Ishikawa (cell line): ENCODE results near the gene CYP2W1.

Experiments used
- CEBPB ChIP-seq: IDR thresholded peaks from 2 replicates; pipeline ENCODE4 v1.6.1; 2012
- CREB1 ChIP-seq: IDR thresholded peaks from 2 replicates; pipeline ENCODE4 v1.6.1; 2012; ENCODE audit warnings: low read depth
- EGR1 ChIP-seq: IDR thresholded peaks from 2 replicates; pipeline ENCODE4 v1.6.1; 2012
- EP300 ChIP-seq: IDR thresholded peaks from 2 replicates; pipeline ENCODE4 v1.6.1; 2012; ENCODE audit warnings: borderline replicate concordance
- FOXM1 ChIP-seq: IDR thresholded peaks from 2 replicates; pipeline ENCODE4 v1.6.1; 2012; ENCODE audit warnings: low read depth, borderline replicate concordance
- MAX ChIP-seq: IDR thresholded peaks from 2 replicates; pipeline ENCODE4 v1.6.1; 2012
- NFIC ChIP-seq: IDR thresholded peaks from 2 replicates; pipeline ENCODE4 v1.6.1; 2012
- RAD21 ChIP-seq: IDR thresholded peaks from 2 replicates; pipeline ENCODE4 v1.6.1; 2012; ENCODE audit warnings: low read depth
- TAF1 ChIP-seq: IDR thresholded peaks from 2 replicates; pipeline ENCODE4 v1.6.1; 2012; ENCODE audit warnings: low read depth, mild to moderate bottlenecking
- TCF12 ChIP-seq: IDR thresholded peaks from 2 replicates; pipeline ENCODE4 v1.6.1; 2012; ENCODE audit warnings: low read depth
- TEAD4 ChIP-seq: IDR thresholded peaks from 2 replicates; pipeline ENCODE4 v1.6.1; 2012
- YY1 ChIP-seq: IDR thresholded peaks from 2 replicates; pipeline ENCODE4 v1.6.1; 2012; ENCODE audit warnings: low read depth
- ZBTB7A ChIP-seq: IDR thresholded peaks from 2 replicates; pipeline ENCODE4 v1.6.1; 2012; ENCODE audit warnings: low read depth
- TF ChIP-seq, protein P1 (sequence below): IDR thresholded peaks from 2 replicates; pipeline ENCODE4 v1.6.1; 2012
- TF ChIP-seq, protein P2 (sequence below): IDR thresholded peaks from 2 replicates; pipeline ENCODE4 v1.6.1; 2012; ENCODE audit warnings: low read depth, mild to moderate bottlenecking

CYP2W1 gene

DNA sequence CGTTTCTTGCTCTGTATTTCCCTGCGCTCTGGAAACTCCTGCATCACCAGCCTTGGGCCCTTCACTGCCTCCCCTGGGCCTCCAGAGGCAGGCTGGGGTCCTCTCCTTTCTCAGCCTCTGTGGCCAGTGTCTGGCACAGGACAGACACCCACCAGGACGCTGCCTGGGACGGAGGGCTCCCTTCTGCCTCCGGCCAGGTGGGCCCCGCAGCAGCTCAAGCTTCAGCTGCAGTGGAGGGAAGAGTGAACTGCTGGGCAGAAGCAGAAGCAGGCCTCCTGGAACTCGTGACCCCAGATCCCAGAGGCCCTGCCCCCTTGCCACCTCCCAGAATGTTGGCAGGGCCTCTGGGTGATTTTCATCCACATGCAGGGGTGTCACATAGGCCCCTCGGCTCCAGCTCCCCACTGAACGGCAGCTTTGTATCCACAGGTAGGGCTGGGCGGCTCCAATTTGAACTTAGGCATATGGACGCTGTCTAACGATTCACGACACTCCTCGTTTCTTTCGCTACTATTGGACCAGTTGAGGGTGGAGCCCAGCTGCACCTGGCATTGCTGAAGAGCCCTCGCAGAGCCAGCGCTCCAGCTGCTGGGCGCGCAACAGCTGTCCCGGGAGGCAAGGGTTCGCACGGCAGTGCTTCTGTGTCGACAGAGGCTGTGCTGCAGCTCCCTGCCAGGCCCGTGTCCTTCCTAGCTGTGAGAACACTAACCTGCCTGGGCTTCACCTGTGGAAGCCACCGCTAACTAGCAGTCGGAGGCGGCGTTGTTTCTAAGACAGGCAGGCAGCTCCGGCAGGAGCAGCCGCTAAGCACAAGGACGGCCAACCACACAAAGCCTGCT is 43.0 kb downstream of the CYP2W1 start:
- TF ChIP-seq FOXM1 (no peak), EGR1 (no peak), ZBTB7A (no peak), NFIC (no peak), RAD21 (no peak), YY1 (no peak), TAF1 (no peak), MAX (no peak), CREB1 (no peak), CEBPB (no peak), EP300 (no peak), TEAD4 (no peak), TCF12 (no peak)
- TF ChIP-seq, protein P1, sequence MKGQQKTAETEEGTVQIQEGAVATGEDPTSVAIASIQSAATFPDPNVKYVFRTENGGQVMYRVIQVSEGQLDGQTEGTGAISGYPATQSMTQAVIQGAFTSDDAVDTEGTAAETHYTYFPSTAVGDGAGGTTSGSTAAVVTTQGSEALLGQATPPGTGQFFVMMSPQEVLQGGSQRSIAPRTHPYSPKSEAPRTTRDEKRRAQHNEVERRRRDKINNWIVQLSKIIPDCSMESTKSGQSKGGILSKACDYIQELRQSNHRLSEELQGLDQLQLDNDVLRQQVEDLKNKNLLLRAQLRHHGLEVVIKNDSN = no peak
- TF ChIP-seq, protein P2, sequence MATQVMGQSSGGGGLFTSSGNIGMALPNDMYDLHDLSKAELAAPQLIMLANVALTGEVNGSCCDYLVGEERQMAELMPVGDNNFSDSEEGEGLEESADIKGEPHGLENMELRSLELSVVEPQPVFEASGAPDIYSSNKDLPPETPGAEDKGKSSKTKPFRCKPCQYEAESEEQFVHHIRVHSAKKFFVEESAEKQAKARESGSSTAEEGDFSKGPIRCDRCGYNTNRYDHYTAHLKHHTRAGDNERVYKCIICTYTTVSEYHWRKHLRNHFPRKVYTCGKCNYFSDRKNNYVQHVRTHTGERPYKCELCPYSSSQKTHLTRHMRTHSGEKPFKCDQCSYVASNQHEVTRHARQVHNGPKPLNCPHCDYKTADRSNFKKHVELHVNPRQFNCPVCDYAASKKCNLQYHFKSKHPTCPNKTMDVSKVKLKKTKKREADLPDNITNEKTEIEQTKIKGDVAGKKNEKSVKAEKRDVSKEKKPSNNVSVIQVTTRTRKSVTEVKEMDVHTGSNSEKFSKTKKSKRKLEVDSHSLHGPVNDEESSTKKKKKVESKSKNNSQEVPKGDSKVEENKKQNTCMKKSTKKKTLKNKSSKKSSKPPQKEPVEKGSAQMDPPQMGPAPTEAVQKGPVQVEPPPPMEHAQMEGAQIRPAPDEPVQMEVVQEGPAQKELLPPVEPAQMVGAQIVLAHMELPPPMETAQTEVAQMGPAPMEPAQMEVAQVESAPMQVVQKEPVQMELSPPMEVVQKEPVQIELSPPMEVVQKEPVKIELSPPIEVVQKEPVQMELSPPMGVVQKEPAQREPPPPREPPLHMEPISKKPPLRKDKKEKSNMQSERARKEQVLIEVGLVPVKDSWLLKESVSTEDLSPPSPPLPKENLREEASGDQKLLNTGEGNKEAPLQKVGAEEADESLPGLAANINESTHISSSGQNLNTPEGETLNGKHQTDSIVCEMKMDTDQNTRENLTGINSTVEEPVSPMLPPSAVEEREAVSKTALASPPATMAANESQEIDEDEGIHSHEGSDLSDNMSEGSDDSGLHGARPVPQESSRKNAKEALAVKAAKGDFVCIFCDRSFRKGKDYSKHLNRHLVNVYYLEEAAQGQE = no peak

GRCh38 chr7:1026721-1027161 is 43.8 kb downstream of the CYP2W1 start:
- TF ChIP-seq ZBTB7A (no peak), EP300 (no peak), YY1 (no peak), TEAD4 (no peak), NFIC (no peak)
- TF ChIP-seq, protein P1 = no peak

- TF ChIP-seq TCF12 (no peak), EGR1 (no peak), ZBTB7A (peak; percentile 62)
These were observed 44.5 kb downstream of the CYP2W1 start for GRCh38 chr7:1027242-1028043.

GRCh38 chr7:1028044-1028770 is 45.2 kb downstream of the CYP2W1 start:
- TF ChIP-seq RAD21 (no peak), CREB1 (no peak), ZBTB7A (peak; percentile 80), CEBPB (no peak), TEAD4 (no peak), FOXM1 (no peak), MAX (peak; percentile 43; the same call in 1 of the 2 replicates), TCF12 (no peak), EGR1 (peak; percentile 93), TAF1 (0 out of 2 replicates have a peak, but pooled peaks have one; percentile 52), EP300 (no peak), NFIC (no peak), YY1 (0 out of 2 replicates have a peak, but pooled peaks have one; percentile 6)
- TF ChIP-seq, protein P2 = no peak
- TF ChIP-seq, protein P1 = no peak
